Endothelial cell of umbilical vein (primary cell): ENCODE data around the gene DLGAP1.

ENCODE experiments used
- CTCF ChIP-seq, 2 donors: IDR thresholded peaks; 1 replicate in 1 of 2; 2 replicates in 1 of 2; pipeline ENCODE4 v1.5.1; 2011; ENCODE audit warnings: low read length in 2 of 2, mild to moderate bottlenecking in 2 of 2, moderate library complexity in 2 of 2, control low read depth in 1 of 2, inconsistent platforms in 1 of 2, low read depth in 1 of 2; ENCODE audit not compliant: insufficient read depth in 1 of 2; ENCODE audit errors: extremely low read depth in 1 of 2
- POLR2A ChIP-seq: IDR thresholded peaks from 2 replicates; pipeline ENCODE4 v1.6.1; 2012; ENCODE audit warnings: low read depth, mild to moderate bottlenecking, control low read depth, low read length

- TF ChIP-seq CTCF (IDR thresholded peaks at IDR 0.05; ENCODE audit: extremely low read depth in 1 of 2, insufficient read depth in 1 of 2, low read depth in 1 of 2, low read length in 2 of 2): no peak
- TF ChIP-seq POLR2A: no peak
Measured at GRCh38 chr18:4208366-4208765, 246.7 kb downstream of the DLGAP1 start.
